Measurements from ENCODE around the gene C14orf132.

The C14orf132 gene

GRCh38 chr14:96096639-96097610 is 57.8 kb downstream of the C14orf132 start:
- DNase-seq, result no peak

GRCh38 chr14:96097752-96098151 is 58.6 kb downstream of the C14orf132 start:
- no peak for DNase-seq

- peak in 48 of 58 donors; percentile 13 to 75 (median 42) for DNase-seq
Observed at GRCh38 chr14:96098309-96098998, 59.3 kb downstream of the C14orf132 start.

GRCh38 chr14:96098999-96099335 is 59.8 kb downstream of the C14orf132 start:
- DNase-seq, result no peak

- peak in 56 of 58 donors; percentile 10 to 83 (median 63) for DNase-seq
Observed at GRCh38 chr14:96100161-96101064, 61.3 kb downstream of the C14orf132 start.

GRCh38 chr14:96102081-96102856 is 63.1 kb downstream of the C14orf132 start:
- no peak for DNase-seq

- no peak for DNase-seq
Observed at GRCh38 chr14:96103075-96103474, 63.9 kb downstream of the C14orf132 start.

- DNase-seq, result no peak
Observed at GRCh38 chr14:96103560-96104460, 64.6 kb downstream of the C14orf132 start.

GRCh38 chr14:96104469-96105057 is 65.4 kb downstream of the C14orf132 start:
- no peak for DNase-seq

- DNase-seq, result no peak
Observed at GRCh38 chr14:96105089-96105925, 66.1 kb downstream of the C14orf132 start.

GRCh38 chr14:96105926-96106441 is 66.8 kb downstream of the C14orf132 start:
- DNase-seq, result peak in 5 of 58 donors; percentile 8 to 45 (median 21)

- DNase-seq, result no peak
Observed at GRCh38 chr14:96106891-96107290, 67.7 kb downstream of the C14orf132 start.

- DNase-seq, result no peak
Observed at GRCh38 chr14:96108061-96108795, 69.1 kb downstream of the C14orf132 start.

- no peak for DNase-seq
Observed at GRCh38 chr14:96108911-96109310, 69.7 kb downstream of the C14orf132 start.

- DNase-seq, result no peak
Observed at GRCh38 chr14:96109596-96110355, 70.6 kb downstream of the C14orf132 start.

- no peak for DNase-seq
Observed at GRCh38 chr14:96112032-96112431, 72.9 kb downstream of the C14orf132 start.
